ENCODE data around the gene PTPN14.

- TF ChIP-seq TBP (IDR thresholded peaks at IDR 0.05; ENCODE audit: low read depth, low read length): no peak
- TF ChIP-seq, protein P1, sequence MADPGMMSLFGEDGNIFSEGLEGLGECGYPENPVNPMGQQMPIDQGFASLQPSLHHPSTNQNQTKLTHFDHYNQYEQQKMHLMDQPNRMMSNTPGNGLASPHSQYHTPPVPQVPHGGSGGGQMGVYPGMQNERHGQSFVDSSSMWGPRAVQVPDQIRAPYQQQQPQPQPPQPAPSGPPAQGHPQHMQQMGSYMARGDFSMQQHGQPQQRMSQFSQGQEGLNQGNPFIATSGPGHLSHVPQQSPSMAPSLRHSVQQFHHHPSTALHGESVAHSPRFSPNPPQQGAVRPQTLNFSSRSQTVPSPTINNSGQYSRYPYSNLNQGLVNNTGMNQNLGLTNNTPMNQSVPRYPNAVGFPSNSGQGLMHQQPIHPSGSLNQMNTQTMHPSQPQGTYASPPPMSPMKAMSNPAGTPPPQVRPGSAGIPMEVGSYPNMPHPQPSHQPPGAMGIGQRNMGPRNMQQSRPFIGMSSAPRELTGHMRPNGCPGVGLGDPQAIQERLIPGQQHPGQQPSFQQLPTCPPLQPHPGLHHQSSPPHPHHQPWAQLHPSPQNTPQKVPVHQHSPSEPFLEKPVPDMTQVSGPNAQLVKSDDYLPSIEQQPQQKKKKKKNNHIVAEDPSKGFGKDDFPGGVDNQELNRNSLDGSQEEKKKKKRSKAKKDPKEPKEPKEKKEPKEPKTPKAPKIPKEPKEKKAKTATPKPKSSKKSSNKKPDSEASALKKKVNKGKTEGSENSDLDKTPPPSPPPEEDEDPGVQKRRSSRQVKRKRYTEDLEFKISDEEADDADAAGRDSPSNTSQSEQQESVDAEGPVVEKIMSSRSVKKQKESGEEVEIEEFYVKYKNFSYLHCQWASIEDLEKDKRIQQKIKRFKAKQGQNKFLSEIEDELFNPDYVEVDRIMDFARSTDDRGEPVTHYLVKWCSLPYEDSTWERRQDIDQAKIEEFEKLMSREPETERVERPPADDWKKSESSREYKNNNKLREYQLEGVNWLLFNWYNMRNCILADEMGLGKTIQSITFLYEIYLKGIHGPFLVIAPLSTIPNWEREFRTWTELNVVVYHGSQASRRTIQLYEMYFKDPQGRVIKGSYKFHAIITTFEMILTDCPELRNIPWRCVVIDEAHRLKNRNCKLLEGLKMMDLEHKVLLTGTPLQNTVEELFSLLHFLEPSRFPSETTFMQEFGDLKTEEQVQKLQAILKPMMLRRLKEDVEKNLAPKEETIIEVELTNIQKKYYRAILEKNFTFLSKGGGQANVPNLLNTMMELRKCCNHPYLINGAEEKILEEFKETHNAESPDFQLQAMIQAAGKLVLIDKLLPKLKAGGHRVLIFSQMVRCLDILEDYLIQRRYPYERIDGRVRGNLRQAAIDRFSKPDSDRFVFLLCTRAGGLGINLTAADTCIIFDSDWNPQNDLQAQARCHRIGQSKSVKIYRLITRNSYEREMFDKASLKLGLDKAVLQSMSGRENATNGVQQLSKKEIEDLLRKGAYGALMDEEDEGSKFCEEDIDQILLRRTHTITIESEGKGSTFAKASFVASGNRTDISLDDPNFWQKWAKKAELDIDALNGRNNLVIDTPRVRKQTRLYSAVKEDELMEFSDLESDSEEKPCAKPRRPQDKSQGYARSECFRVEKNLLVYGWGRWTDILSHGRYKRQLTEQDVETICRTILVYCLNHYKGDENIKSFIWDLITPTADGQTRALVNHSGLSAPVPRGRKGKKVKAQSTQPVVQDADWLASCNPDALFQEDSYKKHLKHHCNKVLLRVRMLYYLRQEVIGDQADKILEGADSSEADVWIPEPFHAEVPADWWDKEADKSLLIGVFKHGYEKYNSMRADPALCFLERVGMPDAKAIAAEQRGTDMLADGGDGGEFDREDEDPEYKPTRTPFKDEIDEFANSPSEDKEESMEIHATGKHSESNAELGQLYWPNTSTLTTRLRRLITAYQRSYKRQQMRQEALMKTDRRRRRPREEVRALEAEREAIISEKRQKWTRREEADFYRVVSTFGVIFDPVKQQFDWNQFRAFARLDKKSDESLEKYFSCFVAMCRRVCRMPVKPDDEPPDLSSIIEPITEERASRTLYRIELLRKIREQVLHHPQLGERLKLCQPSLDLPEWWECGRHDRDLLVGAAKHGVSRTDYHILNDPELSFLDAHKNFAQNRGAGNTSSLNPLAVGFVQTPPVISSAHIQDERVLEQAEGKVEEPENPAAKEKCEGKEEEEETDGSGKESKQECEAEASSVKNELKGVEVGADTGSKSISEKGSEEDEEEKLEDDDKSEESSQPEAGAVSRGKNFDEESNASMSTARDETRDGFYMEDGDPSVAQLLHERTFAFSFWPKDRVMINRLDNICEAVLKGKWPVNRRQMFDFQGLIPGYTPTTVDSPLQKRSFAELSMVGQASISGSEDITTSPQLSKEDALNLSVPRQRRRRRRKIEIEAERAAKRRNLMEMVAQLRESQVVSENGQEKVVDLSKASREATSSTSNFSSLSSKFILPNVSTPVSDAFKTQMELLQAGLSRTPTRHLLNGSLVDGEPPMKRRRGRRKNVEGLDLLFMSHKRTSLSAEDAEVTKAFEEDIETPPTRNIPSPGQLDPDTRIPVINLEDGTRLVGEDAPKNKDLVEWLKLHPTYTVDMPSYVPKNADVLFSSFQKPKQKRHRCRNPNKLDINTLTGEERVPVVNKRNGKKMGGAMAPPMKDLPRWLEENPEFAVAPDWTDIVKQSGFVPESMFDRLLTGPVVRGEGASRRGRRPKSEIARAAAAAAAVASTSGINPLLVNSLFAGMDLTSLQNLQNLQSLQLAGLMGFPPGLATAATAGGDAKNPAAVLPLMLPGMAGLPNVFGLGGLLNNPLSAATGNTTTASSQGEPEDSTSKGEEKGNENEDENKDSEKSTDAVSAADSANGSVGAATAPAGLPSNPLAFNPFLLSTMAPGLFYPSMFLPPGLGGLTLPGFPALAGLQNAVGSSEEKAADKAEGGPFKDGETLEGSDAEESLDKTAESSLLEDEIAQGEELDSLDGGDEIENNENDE (IDR thresholded peaks at IDR 0.05; ENCODE audit: insufficient replicate concordance, low read length): no peak
- no peak for TF ChIP-seq CTCF (IDR thresholded peaks at IDR 0.05; ENCODE audit: control extremely low read depth in 1 of 3, insufficient read depth in 1 of 3, low read depth in 1 of 3, low read length in 3 of 3)
- TF ChIP-seq TEAD4 (IDR thresholded peaks at IDR 0.05; ENCODE audit: low read depth, low read length): no peak
- TF ChIP-seq POLR2A (IDR thresholded peaks at IDR 0.05; ENCODE audit: control extremely low read depth in 1 of 2, low read depth in 2 of 2, low read length in 2 of 2): no peak; a peak in 1 of 3 replicates
- TF ChIP-seq CHD2 (IDR thresholded peaks at IDR 0.05; ENCODE audit: low read length): no peak
- TF ChIP-seq EP300 (IDR thresholded peaks at IDR 0.05; ENCODE audit: borderline replicate concordance in 1 of 2, low read depth in 2 of 2, low read length in 2 of 2): no peak
- TF ChIP-seq SIN3A (conservative IDR thresholded peaks at IDR 0.05 in 1 of 2, IDR thresholded peaks at IDR 0.05 in 1 of 2; ENCODE audit: low read depth in 1 of 2, low read length in 2 of 2): no peak
- no peak for TF ChIP-seq ZNF274 (IDR thresholded peaks at IDR 0.05; ENCODE audit: borderline replicate concordance, extremely low read depth, low read length)
- TF ChIP-seq, protein P2, sequence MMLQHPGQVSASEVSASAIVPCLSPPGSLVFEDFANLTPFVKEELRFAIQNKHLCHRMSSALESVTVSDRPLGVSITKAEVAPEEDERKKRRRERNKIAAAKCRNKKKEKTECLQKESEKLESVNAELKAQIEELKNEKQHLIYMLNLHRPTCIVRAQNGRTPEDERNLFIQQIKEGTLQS (IDR thresholded peaks at IDR 0.05; ENCODE audit: insufficient read depth, low read depth, low read length): no peak
- TF ChIP-seq NRF1 (IDR thresholded peaks at IDR 0.05; ENCODE audit: low read depth, low read length): no peak
- no peak for TF ChIP-seq HDAC6 (IDR thresholded peaks at IDR 0.05; ENCODE audit: low read depth, low read length)
- TF ChIP-seq RAD21 (IDR thresholded peaks at IDR 0.05 in 1 of 2, conservative IDR thresholded peaks at IDR 0.05 in 1 of 2; ENCODE audit: low read depth in 2 of 2, low read length in 2 of 2): no peak
- no peak for TF ChIP-seq CEBPB (IDR thresholded peaks at IDR 0.05; ENCODE audit: low read depth, low read length)
Measured at GRCh38 chr1:214553142-214553710, 1.8 kb upstream of the PTPN14 start.
